ENCODE measurements around the gene TLCD3A.

GRCh38 chr17:774313-774584, 41.9 kb downstream of the TLCD3A start:
- TF ChIP-seq, protein P1, sequence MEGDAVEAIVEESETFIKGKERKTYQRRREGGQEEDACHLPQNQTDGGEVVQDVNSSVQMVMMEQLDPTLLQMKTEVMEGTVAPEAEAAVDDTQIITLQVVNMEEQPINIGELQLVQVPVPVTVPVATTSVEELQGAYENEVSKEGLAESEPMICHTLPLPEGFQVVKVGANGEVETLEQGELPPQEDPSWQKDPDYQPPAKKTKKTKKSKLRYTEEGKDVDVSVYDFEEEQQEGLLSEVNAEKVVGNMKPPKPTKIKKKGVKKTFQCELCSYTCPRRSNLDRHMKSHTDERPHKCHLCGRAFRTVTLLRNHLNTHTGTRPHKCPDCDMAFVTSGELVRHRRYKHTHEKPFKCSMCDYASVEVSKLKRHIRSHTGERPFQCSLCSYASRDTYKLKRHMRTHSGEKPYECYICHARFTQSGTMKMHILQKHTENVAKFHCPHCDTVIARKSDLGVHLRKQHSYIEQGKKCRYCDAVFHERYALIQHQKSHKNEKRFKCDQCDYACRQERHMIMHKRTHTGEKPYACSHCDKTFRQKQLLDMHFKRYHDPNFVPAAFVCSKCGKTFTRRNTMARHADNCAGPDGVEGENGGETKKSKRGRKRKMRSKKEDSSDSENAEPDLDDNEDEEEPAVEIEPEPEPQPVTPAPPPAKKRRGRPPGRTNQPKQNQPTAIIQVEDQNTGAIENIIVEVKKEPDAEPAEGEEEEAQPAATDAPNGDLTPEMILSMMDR (IDR thresholded peaks at IDR 0.05; ENCODE audit: low read depth, low read length, poor library complexity, severe bottlenecking) = no peak
- no peak for TF ChIP-seq EZH2phosphoT487 (IDR thresholded peaks at IDR 0.05; ENCODE audit: borderline replicate concordance, low read length)

Data from DOHH2 (cell line).